Effector CD8-positive, alpha-beta T cell (primary cell): ENCODE results near the gene TCEAL2.
"Not testable (repeated sequence)": the region's sequence is repeated elsewhere in the genome, so short reads cannot be mapped to it uniquely, and the experiment has no call there.

ENCODE experiments used
- DNase-seq: peaks from one replicate; lab custom pipeline; 2025; lab: John Stamatoyannopoulos, UW
- total RNA-seq, 4 experiments: gene quantifications; one replicate each; lab custom pipeline; 2026; lab: John Stamatoyannopoulos, UW

TCEAL2 gene
- 0 to 0.18 (median 0.09) reads per million in 4 experiments for total RNA-seq

DNA sequence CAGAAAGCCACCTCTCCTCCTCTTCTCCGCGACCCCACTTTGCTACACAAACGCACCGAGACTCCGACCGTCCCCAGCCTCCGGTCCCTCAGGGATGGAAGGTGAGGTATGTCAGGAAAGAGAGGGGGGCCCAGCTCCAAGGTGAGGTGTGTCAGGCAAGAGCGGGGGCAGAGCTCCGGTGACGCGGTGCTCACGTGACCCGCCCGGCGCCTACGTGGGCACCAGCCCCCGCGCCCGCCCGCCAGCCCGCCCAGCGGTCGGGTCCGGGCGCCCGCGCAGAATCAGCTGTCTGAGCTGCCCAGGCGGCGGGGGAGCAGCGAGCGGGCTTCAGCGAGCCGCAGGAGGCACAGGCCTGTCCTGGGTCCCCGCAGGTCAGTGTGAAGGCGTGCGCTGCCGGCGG is at the start of gene TCEAL2:
TSS of gene TCEAL2 (plus strand) at position 244 of the 400 bp plus-strand sequence. CDS start 1,152 bp downstream, outside the sequence.
- DNase-seq: not testable (repeated sequence)

DNA sequence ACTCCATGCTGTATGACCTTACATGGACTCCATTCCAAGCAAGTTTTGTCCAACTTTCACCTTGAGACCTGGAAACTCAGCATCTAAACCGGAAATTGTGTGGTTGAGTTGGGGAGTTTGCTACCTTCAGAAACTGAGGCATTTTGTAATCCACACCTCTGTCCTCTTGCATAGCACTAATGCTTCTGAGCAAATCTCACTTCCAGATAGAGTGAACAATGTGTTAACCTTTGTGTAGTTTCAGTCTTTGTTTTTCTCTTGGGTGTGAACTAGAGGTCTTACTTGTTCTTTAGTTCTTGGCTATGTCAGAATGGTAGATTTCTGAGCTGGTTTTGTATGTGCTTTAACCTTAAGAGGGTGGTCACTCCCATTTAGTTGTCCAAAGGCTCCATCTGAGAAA is 48.1 kb upstream of the TCEAL2 start:
- no peak for DNase-seq

DNA sequence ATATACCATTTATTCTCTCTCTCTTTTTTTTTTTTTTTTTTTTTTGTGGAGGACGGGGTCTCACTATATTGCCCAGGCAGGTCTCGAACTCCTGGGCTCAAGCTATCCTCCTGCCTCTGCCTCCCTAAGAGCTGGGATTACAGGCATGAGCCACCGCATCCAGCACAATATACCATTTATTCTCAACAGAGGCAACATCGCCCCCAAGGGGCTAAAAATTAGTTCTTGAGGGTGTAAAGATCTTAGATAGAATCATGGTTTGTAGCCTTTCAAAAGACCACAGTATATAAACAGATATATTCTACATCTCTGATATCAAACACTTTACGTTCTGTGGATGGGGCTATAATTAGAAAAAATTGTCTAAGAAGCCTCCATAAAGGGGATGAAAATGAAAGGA is 39.8 kb upstream of the TCEAL2 start:
- DNase-seq: no peak

DNA sequence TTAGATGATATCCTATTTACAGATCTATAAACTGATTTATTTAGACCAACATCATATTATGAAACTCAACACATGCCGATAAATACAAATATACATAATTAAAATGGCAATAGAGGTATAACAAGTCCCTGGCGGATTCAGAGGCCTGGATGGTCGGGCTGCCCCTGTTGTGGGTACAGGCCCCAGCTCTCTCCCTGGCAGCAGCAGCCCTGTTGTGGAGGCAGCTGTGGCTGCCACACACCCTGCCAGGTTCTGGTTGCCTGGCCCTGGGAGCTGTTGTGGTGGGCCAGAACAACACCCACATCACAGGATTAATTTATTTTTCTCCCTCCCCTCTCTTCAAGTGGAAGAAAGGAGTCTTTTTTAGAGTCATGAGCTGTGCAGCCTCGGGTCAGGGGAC is 12.1 kb upstream of the TCEAL2 start:
- no peak for DNase-seq

DNA sequence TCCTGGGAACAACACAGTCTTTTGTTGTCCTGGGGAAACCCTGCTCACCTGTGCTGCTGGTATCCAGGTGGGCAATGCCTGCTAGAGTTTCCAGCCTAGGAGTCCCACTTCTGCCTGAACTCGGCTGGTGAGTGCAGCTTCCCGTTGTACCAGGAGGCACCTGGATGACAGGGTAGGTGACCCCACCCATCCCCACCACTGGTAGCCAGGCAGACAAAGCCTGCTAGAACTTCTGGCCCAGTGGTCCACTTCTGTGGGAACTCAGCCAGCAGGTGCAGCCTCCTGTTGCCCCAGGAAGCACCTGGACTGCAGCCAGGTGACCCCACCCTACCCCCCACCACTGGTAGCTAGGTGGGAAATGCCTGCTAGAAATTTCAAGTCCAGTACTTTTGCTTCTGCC is 9.7 kb upstream of the TCEAL2 start:
- DNase-seq: no peak

DNA sequence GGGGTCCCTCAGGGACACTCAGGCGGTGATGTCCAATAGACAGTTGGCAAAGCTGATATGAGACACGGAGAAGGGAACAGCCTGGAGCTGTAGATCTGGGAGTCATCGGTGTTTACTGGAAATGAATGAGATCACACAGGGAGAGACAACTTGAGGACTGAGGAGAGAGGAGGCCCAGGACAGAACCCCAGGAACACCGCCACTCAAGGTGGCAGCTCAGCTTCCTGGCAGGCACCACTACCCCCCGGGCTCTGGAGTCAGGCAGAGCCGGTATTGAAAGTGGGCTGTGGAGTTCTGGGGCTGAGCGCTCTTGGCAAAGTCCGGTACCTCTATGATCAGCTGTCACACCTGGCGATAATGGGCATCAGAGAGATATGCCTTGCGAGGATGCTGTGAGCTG is 465 bp upstream of the TCEAL2 start:
- not testable (repeated sequence) for DNase-seq

DNA sequence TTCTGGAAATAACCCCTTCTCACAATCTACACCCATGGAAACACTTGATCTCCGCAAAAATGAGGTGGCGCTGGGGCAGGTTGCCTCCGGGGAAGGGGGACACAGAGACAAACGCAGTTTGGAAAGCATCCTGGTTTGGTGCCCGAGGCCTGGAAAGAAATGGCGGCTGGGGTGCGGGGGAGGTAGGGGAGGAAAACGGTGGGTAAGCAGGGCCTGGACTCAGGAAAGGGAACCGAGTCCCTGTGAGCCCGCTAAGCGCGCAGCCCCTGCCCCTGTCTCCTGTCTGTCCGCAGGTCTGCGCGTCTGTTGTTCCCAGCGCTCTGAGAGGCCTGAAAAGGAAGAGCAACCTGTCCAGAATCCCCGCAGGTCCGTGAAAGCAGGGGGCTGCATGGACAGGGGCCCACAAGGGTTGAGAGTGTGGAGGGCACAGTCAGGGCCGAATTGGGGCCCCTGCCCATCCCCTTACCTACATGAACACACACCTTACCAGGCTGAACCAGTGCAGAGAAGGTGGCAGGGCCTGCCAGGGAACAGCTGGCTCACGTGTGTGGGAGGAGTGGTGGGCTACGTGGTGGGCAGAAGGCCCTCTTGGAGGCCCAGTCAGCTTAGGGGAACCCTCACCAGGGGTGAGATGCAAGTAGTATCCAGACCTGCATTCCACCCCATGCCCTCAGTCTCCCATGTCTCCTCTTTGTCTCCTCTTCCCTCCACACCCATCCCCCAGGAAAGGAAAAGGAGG is 770 bp downstream of the TCEAL2 start:
- DNase-seq: not testable (repeated sequence)

DNA sequence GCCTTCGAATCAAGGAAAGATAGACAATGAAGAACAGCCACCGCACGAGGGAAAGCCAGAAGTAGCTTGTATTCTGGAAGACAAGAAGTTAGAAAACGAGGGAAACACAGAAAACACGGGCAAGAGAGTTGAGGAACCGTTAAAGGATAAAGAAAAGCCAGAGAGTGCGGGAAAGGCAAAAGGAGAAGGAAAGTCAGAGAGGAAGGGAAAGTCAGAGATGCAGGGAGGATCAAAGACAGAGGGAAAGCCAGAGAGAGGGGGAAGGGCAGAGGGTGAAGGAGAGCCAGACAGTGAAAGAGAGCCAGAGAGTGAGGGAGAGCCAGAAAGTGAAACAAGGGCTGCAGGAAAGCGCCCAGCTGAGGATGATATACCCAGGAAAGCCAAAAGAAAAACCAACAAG is 1.4 kb downstream of the TCEAL2 start:
- DNase-seq: no peak

DNA sequence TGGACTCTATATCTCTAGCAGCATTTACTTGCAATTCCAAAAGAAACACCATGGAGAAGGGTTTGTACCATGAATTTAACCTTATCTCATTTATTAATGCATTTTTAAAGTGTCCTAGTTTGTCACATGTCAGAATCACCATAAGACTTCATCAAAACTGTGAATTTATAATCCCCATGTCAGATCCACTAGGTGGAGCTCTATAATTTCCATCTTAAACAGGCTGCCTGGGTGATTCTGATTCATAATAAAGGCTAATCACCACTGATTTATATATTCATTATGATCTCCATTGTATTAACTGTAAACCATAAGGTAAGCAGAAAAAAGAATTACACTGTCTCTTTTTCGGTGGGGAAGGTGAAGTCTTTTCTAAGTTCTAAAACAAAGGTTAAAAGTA is 4.0 kb downstream of the TCEAL2 start:
- no peak for DNase-seq

DNA sequence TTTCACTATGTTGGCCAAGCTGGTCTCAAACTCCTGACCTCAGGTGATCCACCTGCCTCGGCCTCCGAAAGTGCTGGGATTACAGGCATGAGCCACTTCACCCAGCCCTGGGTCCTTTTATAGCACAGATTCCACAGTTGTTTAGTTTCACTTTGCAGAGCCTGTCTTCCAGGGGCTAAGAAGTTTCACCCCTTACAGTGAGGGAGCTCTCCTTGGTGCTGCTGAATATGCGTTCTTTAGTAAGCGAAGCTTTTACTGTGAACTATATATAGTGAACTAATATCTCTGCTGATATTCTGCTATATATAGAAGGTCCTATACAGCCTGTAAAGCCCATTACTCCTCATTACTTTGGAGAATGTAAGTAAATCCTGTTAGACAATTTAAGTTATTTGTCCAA is 12.6 kb downstream of the TCEAL2 start:
- no peak for DNase-seq

DNA sequence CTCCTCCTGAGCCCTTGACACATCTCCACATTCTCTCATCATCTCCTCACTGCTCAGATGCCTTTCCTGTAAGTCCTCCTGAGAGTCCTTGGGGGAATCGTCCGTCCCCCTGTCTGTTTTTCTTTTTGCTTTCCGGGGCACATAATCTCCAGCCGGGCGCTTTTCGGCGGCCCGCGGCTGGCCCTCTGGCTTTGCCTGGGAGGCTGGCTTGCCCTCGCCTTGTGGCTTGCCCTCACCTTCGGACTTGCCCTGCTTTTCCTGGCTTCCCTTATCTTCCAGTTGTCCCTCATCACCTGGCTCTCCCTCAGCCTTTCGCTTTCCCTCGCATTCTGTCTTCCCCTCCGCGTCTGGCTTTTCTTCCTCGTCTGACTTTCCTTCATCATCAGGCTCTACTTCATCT is 15.4 kb downstream of the TCEAL2 start:
- not testable (repeated sequence) for DNase-seq

DNA sequence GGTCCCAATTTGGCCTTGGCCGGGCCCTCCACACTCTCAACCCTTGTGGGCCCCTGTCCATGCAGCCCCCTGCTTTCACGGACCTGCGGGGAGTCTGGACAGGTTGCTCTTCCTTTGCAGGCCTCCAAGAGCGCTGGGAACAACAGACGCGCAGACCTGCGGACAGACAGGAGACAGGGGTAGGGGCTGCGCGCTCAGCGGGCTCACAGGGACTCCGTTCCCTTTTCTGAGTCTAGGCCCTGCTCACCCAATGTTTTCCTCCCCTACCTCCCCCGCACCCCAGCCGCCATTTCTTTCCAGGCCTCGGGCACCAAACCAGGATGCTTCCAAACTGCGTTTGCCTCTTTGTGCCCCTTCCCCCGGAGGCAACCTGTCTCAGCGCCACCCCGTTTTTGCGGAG is 16.2 kb downstream of the TCEAL2 start:
- not testable (repeated sequence) for DNase-seq

DNA sequence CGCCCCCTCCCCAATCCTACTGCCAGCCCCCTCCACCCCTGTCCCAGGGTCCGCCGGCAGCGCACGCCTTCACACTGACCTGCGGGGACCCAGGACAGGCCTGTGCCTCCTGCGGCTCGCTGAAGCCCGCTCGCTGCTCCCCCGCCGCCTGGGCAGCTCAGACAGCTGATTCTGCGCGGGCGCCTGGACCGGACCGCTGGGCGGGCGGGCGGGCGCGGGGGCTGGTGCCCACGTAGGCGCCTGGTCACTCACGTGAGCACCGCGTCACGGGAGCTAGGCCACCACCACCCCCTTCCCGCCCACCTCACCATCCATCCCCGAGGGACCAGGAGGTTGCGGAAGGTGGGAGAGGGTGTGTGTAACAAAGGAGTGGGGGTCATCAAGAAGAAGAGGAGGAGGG is 16.8 kb downstream of the TCEAL2 start, which contains the start of gene TCEAL6:
TSS of gene TCEAL6 (minus strand) at position 208 of the 400 bp plus-strand sequence.
- DNase-seq: not testable (repeated sequence)

DNA sequence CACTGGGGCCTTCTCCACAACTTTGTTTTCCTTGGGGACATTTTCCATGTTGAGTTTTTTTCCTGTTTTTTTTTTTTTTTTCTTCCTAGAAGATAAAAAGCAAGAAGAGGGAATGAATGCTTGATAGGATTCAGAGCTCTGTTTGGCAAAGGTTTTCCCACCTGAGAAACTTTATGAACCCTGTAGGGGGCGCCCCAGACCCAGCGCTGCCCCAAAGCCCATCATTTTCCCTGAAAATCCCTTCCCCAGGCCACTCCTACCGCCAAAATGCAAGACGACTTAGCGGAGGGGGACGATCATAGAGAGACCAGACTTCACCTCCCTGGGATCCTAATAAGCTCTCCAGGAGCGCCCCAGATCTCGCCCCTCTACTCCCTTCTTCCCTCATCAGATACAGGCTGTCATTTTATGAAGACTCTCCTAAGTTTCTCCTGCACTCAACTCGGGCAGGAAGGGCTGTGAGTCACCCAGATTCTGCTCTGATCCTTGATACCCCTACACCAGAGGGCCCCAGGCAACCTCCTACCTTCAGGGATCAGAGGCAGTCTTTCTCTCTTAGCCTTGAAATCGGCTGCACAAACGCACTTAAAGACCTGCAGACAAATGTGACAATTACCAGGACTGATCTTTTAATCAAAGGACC is 28.9 kb downstream of the TCEAL2 start:
- DNase-seq: no peak

DNA sequence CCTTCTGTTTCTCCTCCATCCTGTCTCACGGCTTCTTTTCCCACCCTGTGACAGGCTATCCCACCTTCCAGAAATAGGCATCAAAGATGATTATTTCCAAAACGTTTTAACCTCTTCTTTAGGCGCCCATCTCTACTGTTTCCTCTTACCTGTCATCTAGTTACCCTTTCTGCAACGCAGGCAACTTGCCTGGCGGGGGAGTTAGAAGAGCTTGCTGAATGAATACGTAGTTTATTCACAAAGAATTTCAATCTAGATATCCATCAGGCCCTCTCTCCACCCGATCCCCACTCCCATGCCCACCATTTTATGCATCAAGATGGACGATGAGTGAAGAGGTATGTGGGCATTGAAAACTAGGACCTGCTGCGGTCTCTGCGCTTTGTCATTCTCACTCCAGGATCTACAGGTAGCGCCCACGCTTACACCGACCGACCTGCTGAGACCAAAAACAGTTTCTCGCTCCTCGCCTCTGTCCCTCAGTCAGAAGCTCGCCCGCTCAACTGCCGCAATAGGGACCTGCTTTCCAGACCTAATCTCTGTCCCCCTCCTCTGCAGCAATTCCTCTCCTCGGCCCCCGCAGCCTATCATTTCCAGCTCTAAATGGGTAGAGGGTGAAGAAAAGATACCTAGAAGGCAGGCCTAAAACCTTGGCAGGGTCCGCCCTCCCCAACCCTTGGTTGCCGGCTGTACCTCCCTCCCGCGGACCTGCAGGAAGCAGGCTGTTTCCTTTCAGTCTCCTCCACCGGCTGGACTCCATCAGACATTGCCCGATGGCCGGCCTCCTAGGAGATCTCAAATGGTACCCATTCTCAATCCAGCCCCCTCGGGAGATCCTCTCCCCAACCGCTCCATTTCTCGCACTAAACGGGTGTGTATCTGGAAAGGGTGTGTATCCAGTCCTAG is 29.7 kb downstream of the TCEAL2 start:
- peak; percentile 1 for DNase-seq

DNA sequence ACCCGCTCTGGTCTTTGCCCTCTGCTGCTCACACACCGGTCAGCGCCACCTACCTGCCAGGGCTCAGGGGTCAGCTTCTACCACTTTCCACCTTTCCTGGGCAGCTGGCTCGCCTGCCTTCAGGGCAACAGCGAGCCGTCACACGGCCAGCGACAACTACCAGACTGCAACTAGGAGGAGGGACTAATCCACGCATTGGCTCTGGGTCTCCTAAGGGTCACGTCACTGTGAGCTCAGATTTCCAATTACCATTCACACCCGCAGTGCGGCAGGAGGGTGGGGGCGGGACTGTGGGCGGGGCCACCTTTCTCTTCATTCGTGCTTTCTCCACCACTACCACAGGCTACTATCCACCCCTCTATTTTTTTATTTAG is 30.3 kb downstream of the TCEAL2 start, which contains the start of gene BEX5:
TSS of gene BEX5 (minus strand) at position 172 of the 374 bp plus-strand sequence. CDS start 1,712 bp downstream, outside the sequence.
- DNase-seq: peak; percentile 36
